Measurements from ENCODE around the gene ATM.

The ATM gene

GRCh38 chr11:108340973-108341372 is 118.1 kb downstream of the ATM start:
- TF ChIP-seq ZBTB7A (IDR thresholded peaks at IDR 0.05; ENCODE audit: low read depth) (no peak), MAX (IDR thresholded peaks at IDR 0.05) (no peak), USF1 (IDR thresholded peaks at IDR 0.05) (peak; percentile 57), CEBPB (IDR thresholded peaks at IDR 0.05) (peak; percentile 59; the same call in 1 of the 2 replicates), YY1 (IDR thresholded peaks at IDR 0.05; ENCODE audit: low read depth) (no peak), EP300 (IDR thresholded peaks at IDR 0.05; ENCODE audit: borderline replicate concordance) (no peak), RAD21 (IDR thresholded peaks at IDR 0.05; ENCODE audit: low read depth) (no peak), NFIC (IDR thresholded peaks at IDR 0.05) (no peak), TAF1 (IDR thresholded peaks at IDR 0.05; ENCODE audit: low read depth) (no peak)

GRCh38 chr11:108341654-108342053 is 118.8 kb downstream of the ATM start:
- no peak for TF ChIP-seq EGR1 (IDR thresholded peaks at IDR 0.05)
- TF ChIP-seq ZBTB7A (IDR thresholded peaks at IDR 0.05; ENCODE audit: low read depth): no peak
- TF ChIP-seq USF1 (IDR thresholded peaks at IDR 0.05): no peak
- no peak for TF ChIP-seq TAF1 (IDR thresholded peaks at IDR 0.05; ENCODE audit: low read depth)
- TF ChIP-seq FOXM1 (IDR thresholded peaks at IDR 0.05; ENCODE audit: borderline replicate concordance, low read depth): no peak
- no peak for TF ChIP-seq CEBPB (IDR thresholded peaks at IDR 0.05)
- no peak for TF ChIP-seq REST (IDR thresholded peaks at IDR 0.05; ENCODE audit: low read depth)
- TF ChIP-seq TCF12 (IDR thresholded peaks at IDR 0.05; ENCODE audit: low read depth): no peak
- no peak for TF ChIP-seq RAD21 (IDR thresholded peaks at IDR 0.05; ENCODE audit: low read depth)
- no peak for TF ChIP-seq EP300 (IDR thresholded peaks at IDR 0.05; ENCODE audit: borderline replicate concordance)
- TF ChIP-seq TEAD4 (IDR thresholded peaks at IDR 0.05): no peak
- no peak for TF ChIP-seq NFIC (IDR thresholded peaks at IDR 0.05)
- TF ChIP-seq MAX (IDR thresholded peaks at IDR 0.05): no peak

- TF ChIP-seq TCF12 (IDR thresholded peaks at IDR 0.05; ENCODE audit: low read depth) (no peak), EP300 (IDR thresholded peaks at IDR 0.05; ENCODE audit: borderline replicate concordance) (no peak), ZBTB7A (IDR thresholded peaks at IDR 0.05; ENCODE audit: low read depth) (no peak), CEBPB (IDR thresholded peaks at IDR 0.05) (no peak), USF1 (IDR thresholded peaks at IDR 0.05) (no peak)
Measured at GRCh38 chr11:108343714-108344113, 120.8 kb downstream of the ATM start.

GRCh38 chr11:108345767-108346166 is 122.9 kb downstream of the ATM start:
- TF ChIP-seq TEAD4 (IDR thresholded peaks at IDR 0.05): no peak
- no peak for TF ChIP-seq YY1 (IDR thresholded peaks at IDR 0.05; ENCODE audit: low read depth)
- TF ChIP-seq EGR1 (IDR thresholded peaks at IDR 0.05): no peak
- no peak for TF ChIP-seq EP300 (IDR thresholded peaks at IDR 0.05; ENCODE audit: borderline replicate concordance)
- no peak for TF ChIP-seq TCF12 (IDR thresholded peaks at IDR 0.05; ENCODE audit: low read depth)
- TF ChIP-seq CREB1 (IDR thresholded peaks at IDR 0.05; ENCODE audit: low read depth): no peak

GRCh38 chr11:108346451-108346850 is 123.6 kb downstream of the ATM start:
- TF ChIP-seq USF1 (IDR thresholded peaks at IDR 0.05): no peak
- TF ChIP-seq TEAD4 (IDR thresholded peaks at IDR 0.05): no peak
- TF ChIP-seq TCF12 (IDR thresholded peaks at IDR 0.05; ENCODE audit: low read depth): no peak
- no peak for TF ChIP-seq EP300 (IDR thresholded peaks at IDR 0.05; ENCODE audit: borderline replicate concordance)
- no peak for TF ChIP-seq EGR1 (IDR thresholded peaks at IDR 0.05)
- no peak for TF ChIP-seq MAX (IDR thresholded peaks at IDR 0.05)
- no peak for TF ChIP-seq YY1 (IDR thresholded peaks at IDR 0.05; ENCODE audit: low read depth)
- TF ChIP-seq NFIC (IDR thresholded peaks at IDR 0.05): no peak
- no peak for TF ChIP-seq REST (IDR thresholded peaks at IDR 0.05; ENCODE audit: low read depth)
- no peak for TF ChIP-seq CREB1 (IDR thresholded peaks at IDR 0.05; ENCODE audit: low read depth)
- TF ChIP-seq FOXM1 (IDR thresholded peaks at IDR 0.05; ENCODE audit: borderline replicate concordance, low read depth): no peak
- no peak for TF ChIP-seq TAF1 (IDR thresholded peaks at IDR 0.05; ENCODE audit: low read depth)
- no peak for TF ChIP-seq ZBTB7A (IDR thresholded peaks at IDR 0.05; ENCODE audit: low read depth)
- TF ChIP-seq CEBPB (IDR thresholded peaks at IDR 0.05): no peak
- TF ChIP-seq RAD21 (IDR thresholded peaks at IDR 0.05; ENCODE audit: low read depth): no peak

All from Ishikawa (cell line).